ENCODE data around the gene OSBPL8. TPM values are rescaled to one million over a fixed set of nuclear protein-coding genes. Genes with fewer than 3 reads are reported as not detected.
A peak's percentile ranks its signal among the peaks of the same experiment; 100 is the strongest.

Gene OSBPL8
- total RNA-seq, 1 donor from 2014 or later, result 119 TPM

DNA sequence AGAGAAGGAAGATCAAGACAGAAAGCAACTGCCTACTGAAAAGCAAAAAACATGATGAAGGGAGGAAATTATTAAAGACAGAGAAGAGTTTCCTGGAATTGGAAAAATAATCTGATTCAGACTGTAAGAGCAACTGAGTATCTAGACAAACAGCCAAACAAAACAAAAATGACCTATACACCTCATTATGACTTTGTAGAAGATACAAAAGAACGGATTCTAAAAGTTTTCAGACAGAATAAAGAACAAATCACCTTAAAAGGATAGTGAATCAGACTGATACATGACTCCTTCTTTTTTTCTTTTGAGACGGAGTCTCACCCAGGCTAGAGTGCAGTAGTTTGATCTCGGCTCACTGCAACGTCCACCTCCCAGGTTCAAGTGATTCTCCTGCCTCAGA lies 10.4 kb downstream of the OSBPL8 start:
- Mint-ChIP-seq H3K9me3 (ENCODE audit: unreplicated experiment) (no peaks in the 10 kb centered on the region), H3K36me3 (ENCODE audit: low read depth, unreplicated experiment) (no peaks in the 10 kb centered on the region), H3K4me1 (ENCODE audit: low read depth, unreplicated experiment) (peaks cover 36% of the 10 kb centered on the region), H3K27ac (ENCODE audit: unreplicated experiment) (no peak overlapping the region), H3K27me3 (ENCODE audit: low read depth, unreplicated experiment) (no peaks in the 10 kb centered on the region), H3K4me3 (ENCODE audit: unreplicated experiment) (no peak overlapping the region)
- Histone ChIP-seq H3K79me2 (ENCODE audit: insufficient read depth, low read length) (peaks cover 98% of the 10 kb centered on the region), H3K27me3 (ENCODE audit: insufficient read depth, low read length) (no peaks in the 10 kb centered on the region), H3K4me2 (ENCODE audit: low read length) (peak overlapping the region; percentile 74), H3K9me3 (ENCODE audit: insufficient read depth, low read depth, low read length) (no peaks in the 10 kb centered on the region), H3K27ac (ENCODE audit: low read depth, low read length) (peak overlapping the region; percentile 8), H3K9ac (ENCODE audit: low read length) (peak overlapping the region; percentile 32), H3K4me1 (ENCODE audit: insufficient read depth, low read length) (peaks cover 29% of the 10 kb centered on the region), H2AFZ (ENCODE audit: low read depth, low read length) (no peak overlapping the region), H3K4me3 (ENCODE audit: insufficient read depth, low read depth, low read length) (peak overlapping the region; percentile 8), H3K36me3 (ENCODE audit: insufficient read depth, low read length) (no peaks in the 10 kb centered on the region), H4K20me1 (ENCODE audit: insufficient read depth, low read length) (peaks cover 58% of the 10 kb centered on the region)
- FAIRE-seq (no peak), DNase-seq (ENCODE audit: low read depth) (peak; percentile 38)
- TF ChIP-seq EZH2 (IDR thresholded peaks at IDR 0.05; ENCODE audit: insufficient read depth, low read length), result no peak
- TF ChIP-seq, protein P1, sequence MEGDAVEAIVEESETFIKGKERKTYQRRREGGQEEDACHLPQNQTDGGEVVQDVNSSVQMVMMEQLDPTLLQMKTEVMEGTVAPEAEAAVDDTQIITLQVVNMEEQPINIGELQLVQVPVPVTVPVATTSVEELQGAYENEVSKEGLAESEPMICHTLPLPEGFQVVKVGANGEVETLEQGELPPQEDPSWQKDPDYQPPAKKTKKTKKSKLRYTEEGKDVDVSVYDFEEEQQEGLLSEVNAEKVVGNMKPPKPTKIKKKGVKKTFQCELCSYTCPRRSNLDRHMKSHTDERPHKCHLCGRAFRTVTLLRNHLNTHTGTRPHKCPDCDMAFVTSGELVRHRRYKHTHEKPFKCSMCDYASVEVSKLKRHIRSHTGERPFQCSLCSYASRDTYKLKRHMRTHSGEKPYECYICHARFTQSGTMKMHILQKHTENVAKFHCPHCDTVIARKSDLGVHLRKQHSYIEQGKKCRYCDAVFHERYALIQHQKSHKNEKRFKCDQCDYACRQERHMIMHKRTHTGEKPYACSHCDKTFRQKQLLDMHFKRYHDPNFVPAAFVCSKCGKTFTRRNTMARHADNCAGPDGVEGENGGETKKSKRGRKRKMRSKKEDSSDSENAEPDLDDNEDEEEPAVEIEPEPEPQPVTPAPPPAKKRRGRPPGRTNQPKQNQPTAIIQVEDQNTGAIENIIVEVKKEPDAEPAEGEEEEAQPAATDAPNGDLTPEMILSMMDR (IDR thresholded peaks at IDR 0.05; ENCODE audit: insufficient read depth, low read depth, low read length), result no peak

DNA sequence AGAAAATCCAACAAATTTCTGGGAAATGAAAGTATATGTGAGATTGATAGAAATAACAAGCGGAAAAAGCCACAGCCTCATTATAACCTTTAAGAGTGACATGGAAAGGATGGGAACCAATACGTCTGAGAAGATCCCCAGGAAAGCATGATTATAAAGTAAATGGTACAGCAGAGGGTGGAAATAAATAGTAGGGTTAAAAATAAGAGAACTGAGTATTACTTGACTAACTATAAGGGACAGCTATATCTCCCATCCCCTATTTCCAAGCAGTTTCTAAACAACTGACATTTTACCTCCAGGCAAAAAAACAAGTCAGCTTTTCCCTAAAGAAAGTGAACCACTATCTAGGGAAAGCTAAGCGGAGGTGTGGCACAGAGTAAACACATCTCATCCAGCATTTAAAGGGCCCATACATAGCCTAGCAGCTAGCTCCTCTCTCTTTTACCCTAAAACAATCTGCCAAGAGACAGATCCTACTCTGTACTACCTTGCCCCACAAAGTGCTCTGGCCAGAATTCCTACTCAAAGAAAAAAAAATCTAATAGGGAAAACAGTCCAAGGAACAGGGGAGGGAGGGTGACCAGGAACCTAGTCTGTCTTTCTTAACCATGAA lies 11.2 kb downstream of the OSBPL8 start:
- Histone ChIP-seq H3K27ac (ENCODE audit: low read depth, low read length) (peak overlapping the region; percentile 8), H3K36me3 (ENCODE audit: insufficient read depth, low read length) (no peaks in the 10 kb centered on the region), H3K9ac (ENCODE audit: low read length) (peak overlapping the region; percentile 32), H3K9me3 (ENCODE audit: insufficient read depth, low read depth, low read length) (no peaks in the 10 kb centered on the region), H3K4me1 (ENCODE audit: insufficient read depth, low read length) (peaks cover 29% of the 10 kb centered on the region), H3K4me3 (ENCODE audit: insufficient read depth, low read depth, low read length) (no peak overlapping the region), H2AFZ (ENCODE audit: low read depth, low read length) (no peak overlapping the region), H4K20me1 (ENCODE audit: insufficient read depth, low read length) (peaks cover 58% of the 10 kb centered on the region), H3K27me3 (ENCODE audit: insufficient read depth, low read length) (no peaks in the 10 kb centered on the region), H3K79me2 (ENCODE audit: insufficient read depth, low read length) (peaks cover 99% of the 10 kb centered on the region), H3K4me2 (ENCODE audit: low read length) (peak overlapping the region; percentile 74)
- FAIRE-seq (no peak), DNase-seq (ENCODE audit: low read depth) (no peak)
- Mint-ChIP-seq H3K27me3 (ENCODE audit: low read depth, unreplicated experiment) (no peaks in the 10 kb centered on the region), H3K36me3 (ENCODE audit: low read depth, unreplicated experiment) (no peaks in the 10 kb centered on the region), H3K9me3 (ENCODE audit: unreplicated experiment) (no peaks in the 10 kb centered on the region), H3K4me3 (ENCODE audit: unreplicated experiment) (no peak overlapping the region), H3K27ac (ENCODE audit: unreplicated experiment) (peak overlapping the region; percentile 24), H3K4me1 (ENCODE audit: low read depth, unreplicated experiment) (peaks cover 36% of the 10 kb centered on the region)
- TF ChIP-seq, protein P1 (IDR thresholded peaks at IDR 0.05; ENCODE audit: insufficient read depth, low read depth, low read length), result no peak
- no peak for TF ChIP-seq EZH2 (IDR thresholded peaks at IDR 0.05; ENCODE audit: insufficient read depth, low read length)

- no peak for TF ChIP-seq EZH2 (IDR thresholded peaks at IDR 0.05; ENCODE audit: insufficient read depth, low read length)
- TF ChIP-seq, protein P1 (IDR thresholded peaks at IDR 0.05; ENCODE audit: insufficient read depth, low read depth, low read length), result no peak
- Histone ChIP-seq H3K9ac (ENCODE audit: low read length) (no peak overlapping the region), H3K79me2 (ENCODE audit: insufficient read depth, low read length) (peaks cover 99% of the 10 kb centered on the region), H3K27me3 (ENCODE audit: insufficient read depth, low read length) (no peaks in the 10 kb centered on the region), H4K20me1 (ENCODE audit: insufficient read depth, low read length) (peaks cover 56% of the 10 kb centered on the region), H3K4me3 (ENCODE audit: insufficient read depth, low read depth, low read length) (no peak overlapping the region), H3K27ac (ENCODE audit: low read depth, low read length) (no peak overlapping the region), H2AFZ (ENCODE audit: low read depth, low read length) (no peak overlapping the region), H3K36me3 (ENCODE audit: insufficient read depth, low read length) (no peaks in the 10 kb centered on the region), H3K9me3 (ENCODE audit: insufficient read depth, low read depth, low read length) (no peaks in the 10 kb centered on the region), H3K4me1 (ENCODE audit: insufficient read depth, low read length) (peaks cover 27% of the 10 kb centered on the region), H3K4me2 (ENCODE audit: low read length) (peak overlapping the region; percentile 24)
- no peaks in the 10 kb centered on the region for H3K9me3 Mint-ChIP-seq (ENCODE audit: unreplicated experiment)
- H3K27me3 Mint-ChIP-seq (ENCODE audit: low read depth, unreplicated experiment), result no peaks in the 10 kb centered on the region
- peaks cover 31% of the 10 kb centered on the region for H3K4me1 Mint-ChIP-seq (ENCODE audit: low read depth, unreplicated experiment)
- peak overlapping the region; percentile 10 for H3K4me3 Mint-ChIP-seq (ENCODE audit: unreplicated experiment)
- no peaks in the 10 kb centered on the region for H3K36me3 Mint-ChIP-seq (ENCODE audit: low read depth, unreplicated experiment)
- peak overlapping the region; percentile 21 for H3K27ac Mint-ChIP-seq (ENCODE audit: unreplicated experiment)
- peak; percentile 14 for DNase-seq (ENCODE audit: low read depth)
- no peak for FAIRE-seq
Observed at GRCh38 chr12:76547526-76547925, 12.0 kb downstream of the OSBPL8 start.

Data from astrocyte (in vitro differentiated cells and primary cell).